IMR-90 (cell line): Measurements from ENCODE around the gene GPI. TPM values are rescaled to one million over a fixed set of nuclear protein-coding genes. Genes with fewer than 3 reads are reported as not detected.

Experiments
- ATAC-seq: fragments of 200-7000 bp; cut with Tn5 transposase; 2 replicates; pipeline ENCODE4 v1.9.1; 2020; ENCODE audit warnings: low read depth, mild to moderate bottlenecking, moderate library complexity
- BruUV-seq: library from RNA; stranded (reverse); fragments of 400-500 nt; replicated peaks from 2 replicates; lab custom pipeline; 2021; lab: Mats Ljungman, UMichigan
- CTCF ChIA-PET: fragments of 300-600 bp; formaldehyde crosslinking; extraction: SDS; loops from one replicate; lab custom pipeline; 2021; ENCODE audit warnings: antibody characterized with exemption; lab: Yijun Ruan, JAX
- POLR2A ChIA-PET: fragments of 300-600 bp; sonication (Branson Sonifier 250); formaldehyde crosslinking; loops from one replicate; lab custom pipeline; 2022; ENCODE audit warnings: antibody characterized with exemption; ENCODE audit not compliant: unreplicated experiment; lab: Charles Lee
- DNase-seq: peaks from one replicate; pipeline ENCODE4 v3.0.0; 2013
- H2AFZ ChIP-seq: replicated peaks from 2 replicates; pipeline ENCODE3; 2013; ENCODE audit warnings: low read length, mild to moderate bottlenecking; ENCODE audit not compliant: poor library complexity
- H2AK5ac ChIP-seq: 2 replicates; pipeline ENCODE4 v1.6.1; 2013; ENCODE audit warnings: low read depth, low read length, inconsistent platforms
- H2AK9ac ChIP-seq: replicated peaks from 2 replicates; pipeline ENCODE3; 2013; ENCODE audit warnings: mild to moderate bottlenecking, low read depth, low read length, moderate library complexity; ENCODE audit not compliant: poor library complexity
- H2BK120ac ChIP-seq: 2 replicates; pipeline ENCODE4 v1.6.1; 2013; ENCODE audit warnings: low read depth, low read length, inconsistent platforms
- H2BK15ac ChIP-seq: 3 replicates; pipeline ENCODE4 v1.6.1; 2013; ENCODE audit warnings: low read depth, low read length, inconsistent platforms
- H2BK20ac ChIP-seq: 2 replicates; pipeline ENCODE4 v1.6.1; 2013; ENCODE audit warnings: low read depth, mild to moderate bottlenecking, inconsistent platforms, low read length, moderate library complexity
- H2BK5ac ChIP-seq: 2 replicates; pipeline ENCODE4 v1.6.1; 2013; ENCODE audit warnings: mild to moderate bottlenecking, low read depth, low read length, inconsistent platforms; ENCODE audit not compliant: poor library complexity, severe bottlenecking
- H3K14ac ChIP-seq: replicated peaks from 2 replicates; pipeline ENCODE4 v1.6.1; 2013; ENCODE audit warnings: low read depth, low read length, inconsistent platforms
- H3K18ac ChIP-seq: 2 replicates; pipeline ENCODE4 v1.6.1; 2013; ENCODE audit warnings: low read depth, low read length, control low read depth
- H3K23ac ChIP-seq: 2 replicates; pipeline ENCODE4 v1.6.1; 2013; ENCODE audit warnings: low read depth, low read length, inconsistent platforms
- H3K27ac ChIP-seq: 2 replicates; pipeline ENCODE4 v1.5.1; 2013; ENCODE audit warnings: mild to moderate bottlenecking, control low read depth, low read length; ENCODE audit not compliant: insufficient read depth
- H3K27me3 ChIP-seq: 2 replicates; pipeline ENCODE4 v1.6.1; 2013; ENCODE audit warnings: low read length; ENCODE audit not compliant: control insufficient read depth, insufficient read depth
- H3K36me3 ChIP-seq: 2 replicates; pipeline ENCODE4 v1.6.1; 2013; ENCODE audit warnings: low read length, mixed read lengths; ENCODE audit not compliant: control insufficient read depth, insufficient read depth
- H3K4ac ChIP-seq: 2 replicates; pipeline ENCODE4 v1.6.1; 2013; ENCODE audit warnings: low read depth, low read length, inconsistent platforms
- H3K4me1 ChIP-seq: 2 replicates; pipeline ENCODE4 v1.6.1; 2013; ENCODE audit warnings: low read length, mixed read lengths; ENCODE audit not compliant: control insufficient read depth, insufficient read depth
- H3K4me2 ChIP-seq: 2 replicates; pipeline ENCODE4 v1.6.1; 2013; ENCODE audit warnings: low read depth, mild to moderate bottlenecking, control low read depth, low read length, moderate library complexity
- H3K4me3 ChIP-seq: 2 replicates; pipeline ENCODE4 v1.5.1; 2013; ENCODE audit warnings: low read depth, mild to moderate bottlenecking, control low read depth, low read length, moderate library complexity; ENCODE audit not compliant: insufficient read depth
- H3K56ac ChIP-seq: 2 replicates; pipeline ENCODE4 v1.6.1; 2013; ENCODE audit warnings: low read length, inconsistent platforms; ENCODE audit not compliant: insufficient read depth; ENCODE audit errors: extremely low read depth
- H3K79me1 ChIP-seq, 2 experiments: 2 replicates each; pipeline ENCODE4 v1.6.1; 2013; ENCODE audit warnings: low read length in 2 of 2, inconsistent platforms in 1 of 2, low read depth in 1 of 2
- H3K9ac ChIP-seq: 2 replicates; pipeline ENCODE4 v1.6.1; 2013; ENCODE audit warnings: low read depth, low read length, control low read depth
- H3K9me1 ChIP-seq: 2 replicates; pipeline ENCODE4 v1.6.1; 2013; ENCODE audit warnings: low read length, inconsistent platforms; ENCODE audit not compliant: insufficient read depth
- H3K9me3 ChIP-seq: 2 replicates; pipeline ENCODE4 v1.6.1; 2013; ENCODE audit warnings: low read length; ENCODE audit not compliant: control insufficient read depth, insufficient read depth
- H4K20me1 ChIP-seq: 2 replicates; pipeline ENCODE4 v1.6.1; 2013; ENCODE audit warnings: low read length, inconsistent platforms; ENCODE audit not compliant: insufficient read depth
- H4K5ac ChIP-seq: 2 replicates; pipeline ENCODE4 v1.6.1; 2013; ENCODE audit warnings: mild to moderate bottlenecking, low read depth, low read length, control low read depth
- H4K8ac ChIP-seq, 2 experiments: 2 replicates each; pipeline ENCODE4 v1.6.1; 2013; ENCODE audit warnings: low read depth in 2 of 2, low read length in 2 of 2, control low read depth in 1 of 2, inconsistent platforms in 1 of 2
- H4K91ac ChIP-seq: 2 replicates; pipeline ENCODE4 v1.6.1; 2013; ENCODE audit warnings: low read depth, low read length, inconsistent platforms; ENCODE audit not compliant: insufficient read depth
- CTCF ChIP-seq: conservative IDR thresholded peaks from 2 replicates; pipeline ENCODE4 v1.5.1; 2012; ENCODE audit warnings: mild to moderate bottlenecking, low read depth, low read length, improper control_type of control experiment
- FOS ChIP-seq: fragments of 150-350 bp; IDR thresholded peaks from 2 replicates; pipeline ENCODE4 v1.6.1; 2016; ENCODE audit warnings: low read depth, low read length
- MAFK ChIP-seq: IDR thresholded peaks from 2 replicates; pipeline ENCODE4 v1.6.1; 2012; ENCODE audit warnings: low read depth, low read length, improper control_type of control experiment
- MXI1 ChIP-seq: IDR thresholded peaks from 2 replicates; pipeline ENCODE4 v1.6.1; 2012; ENCODE audit warnings: low read depth, mild to moderate bottlenecking, low read length, moderate library complexity, borderline replicate concordance
- RAD21 ChIP-seq: IDR thresholded peaks from 2 replicates; pipeline ENCODE4 v1.6.1; 2012; ENCODE audit warnings: low read length, improper control_type of control experiment
- RCOR1 ChIP-seq: IDR thresholded peaks from 2 replicates; pipeline ENCODE4 v1.6.1; 2012; ENCODE audit warnings: mild to moderate bottlenecking, low read length, improper control_type of control experiment; ENCODE audit not compliant: insufficient replicate concordance
- RFX5 ChIP-seq: IDR thresholded peaks from 2 replicates; pipeline ENCODE4 v1.8.0; 2012; ENCODE audit warnings: low read depth, mild to moderate bottlenecking, low read length, moderate library complexity
- WGBS, 2 experiments: methylation state at CpG; one replicate each; pipeline versions ENCODE4 v1.1.5 to v1.1.7; 2013; ENCODE audit warnings: missing lambda C conversion rate in 2 of 2; ENCODE audit not compliant: insufficient read length in 1 of 2; ENCODE audit errors: extremely low coverage in 2 of 2; 5-methylcytosine and 5-hydroxymethylcytosine counted together
- dilution Hi-C: fragments of 300-500 bp; cut with HindIII; formaldehyde crosslinking; loops from one replicate; pipeline ENCODE4 v1.14.3; 2018; ENCODE audit warnings: low sequenced_read_pairs; ENCODE audit not compliant: unreplicated experiment
- in situ Hi-C: fragments of 300-500 bp; cut with MboI; formaldehyde crosslinking; loops from 3 replicates; pipeline ENCODE4 v1.14.3; 2019; ENCODE audit warnings: low sequenced_read_pairs, inconsistent platforms, mixed read lengths
- intact Hi-C: fragments of 100-400 bp; cut with micrococcal nuclease; formaldehyde crosslinking; loops from 2 replicates; pipeline ENCODE4 v1.10.0; 2022
- polyA plus RNA-seq, 3 experiments: library from polyadenylated mRNA; depleted of rRNA; stranded (reverse); fragments of >200 nt; gene quantifications; 2 replicates each; pipeline ENCODE4 v1.2.3, GENCODE V29; 2012; ENCODE audit warnings: low replicate concordance in 1 of 3
- total RNA-seq: library from RNA; depleted of rRNA; stranded (reverse); fragments of >200 nt; gene quantifications from 2 replicates; pipeline ENCODE4 v1.2.3, GENCODE V29; 2012; rRNA removed

Gene GPI
- total and polyA plus RNA-seq, 2 of the 4 experiments (the other 2 are of a cell fraction): 147 to 239 TPM

- ATAC-seq (no peak), DNase-seq (no peak)
- H3K79me1 ChIP-seq: peaks cover 7 to 35% of the 10 kb centered on the region in 2 experiments
- no peak overlapping the region for H3K56ac ChIP-seq
- dilution Hi-C loops (no loop called here), in situ Hi-C loops (no loop called here), intact Hi-C loops (no loop called here)
- H2BK20ac ChIP-seq: no peak overlapping the region
- peaks cover 4% of the 10 kb centered on the region for H4K20me1 ChIP-seq
- H3K14ac ChIP-seq: no peak overlapping the region
- H3K4ac ChIP-seq: no peak overlapping the region
- WGBS, 2 experiments: 90% methylated on average over 2 of the region's 3 CpGs; no CpG with 5 or more reads in 1 of the 2 experiments
- no peak overlapping the region for H2BK15ac ChIP-seq
- no peak overlapping the region for H4K8ac ChIP-seq
- H2AK9ac ChIP-seq: no peak overlapping the region
- 0 out of 2 replicates have a peak, but pooled peaks cover 3% of the 10 kb centered on the region for H3K9me1 ChIP-seq
- no peak overlapping the region for H3K27ac ChIP-seq
- H2AFZ ChIP-seq: no peak overlapping the region
- H4K5ac ChIP-seq: no peak overlapping the region
- H3K27me3 ChIP-seq: no peaks in the 10 kb centered on the region
- no peak overlapping the region for H2AK5ac ChIP-seq
- CTCF ChIA-PET: no interaction called here
- H3K9me3 ChIP-seq: no peaks in the 10 kb centered on the region
- BruUV-seq: no TSS peak
- H3K18ac ChIP-seq: no peak overlapping the region
- H3K9ac ChIP-seq: no peak overlapping the region
- POLR2A ChIA-PET: no interaction called here
- no peak overlapping the region for H3K4me2 ChIP-seq
- H2BK5ac ChIP-seq: no peak overlapping the region
- no peak overlapping the region for H3K4me3 ChIP-seq
- peaks cover 48% of the 10 kb centered on the region for H3K36me3 ChIP-seq
- no peak overlapping the region for H2BK120ac ChIP-seq
- H3K4me1 ChIP-seq: peaks cover 3% of the 10 kb centered on the region; the same call in 1 of the 2 replicates
- H3K23ac ChIP-seq: no peak overlapping the region
- no peak overlapping the region for H4K91ac ChIP-seq
- TF ChIP-seq CTCF: no peak
- TF ChIP-seq MXI1: no peak
- no peak for TF ChIP-seq RAD21
- TF ChIP-seq RCOR1: no peak
- no peak for TF ChIP-seq RFX5
- TF ChIP-seq FOS: no peak
- TF ChIP-seq MAFK: no peak
Measured at GRCh38 chr19:34448191-34448590, 83.2 kb downstream of the GPI start.

Other genes starting within 250 kb of the GPI start
- 44.3 and 49.4 TPM in 2 replicates for gene LSM14A, start 192.7 kb upstream of the GPI start, total RNA-seq
- gene LSM14A, start 192.7 kb upstream of the GPI start, polyA plus RNA-seq (2012; rRNA removed): 54.8 and 66.1 TPM in 2 replicates
- 13.8 and 15.0 TPM in 2 replicates for gene GARRE1, start 110.6 kb upstream of the GPI start, total RNA-seq
- gene GARRE1, start 110.6 kb upstream of the GPI start, polyA plus RNA-seq (2012; rRNA removed): 16.9 and 21.5 TPM in 2 replicates
- gene PDCD2L, start 39.2 kb downstream of the GPI start, total RNA-seq: 10.6 and 12.2 TPM in 2 replicates
- 12.1 and 13.0 TPM in 2 replicates for gene PDCD2L, start 39.2 kb downstream of the GPI start, polyA plus RNA-seq (2012; rRNA removed)
- 135 and 153 TPM in 2 replicates for gene UBA2, start 63.2 kb downstream of the GPI start, total RNA-seq
- 82.3 and 82.8 TPM in 2 replicates for gene UBA2, start 63.2 kb downstream of the GPI start, polyA plus RNA-seq (2012; rRNA removed)
- gene WTIP, start 116.6 kb downstream of the GPI start, total RNA-seq: 35.0 and 48.9 TPM in 2 replicates
- 30.3 and 30.7 TPM in 2 replicates for gene WTIP, start 116.6 kb downstream of the GPI start, polyA plus RNA-seq (2012; rRNA removed)